Gastroesophageal sphincter (tissue), 4 donors: ENCODE measurements around the gene NBAS. TPM values are rescaled to one million over a fixed set of nuclear protein-coding genes. Genes with fewer than 3 reads are reported as not detected.
"Not testable (repeated sequence)": the region's sequence is repeated elsewhere in the genome, so short reads cannot be mapped to it uniquely, and the experiment has no call there.

Experiments used
- ATAC-seq: fragments of 150-250 bp; one replicate; pipeline ENCODE4 v1.9.1; 2016; ENCODE audit warnings: mild to moderate bottlenecking, moderate library complexity
- H3K27ac ChIP-seq, 4 donors: fragments of 200-600 bp; sonication (generic) in 3 of 4; 1 replicate in 3 of 4; 2 replicates in 1 of 4; pipeline ENCODE4 v1.5.1; 2016 to 2019
- H3K27me3 ChIP-seq: fragments of 200-600 bp; sonication (generic); one replicate; pipeline ENCODE4 v1.5.1; 2019
- H3K36me3 ChIP-seq, 2 donors: fragments of 200-600 bp; sonication (generic); one replicate each; pipeline ENCODE4 v1.5.1; 2019; ENCODE audit warnings: control low read depth in 1 of 2
- H3K4me1 ChIP-seq, 3 donors: fragments of 200-600 bp; sonication (generic); 1 replicate in 2 of 3; 2 replicates in 1 of 3; pipeline ENCODE4 v1.5.1; 2016 to 2019; ENCODE audit warnings: control low read depth in 2 of 3
- H3K4me3 ChIP-seq, 2 donors: fragments of 200-600 bp; sonication (generic); one replicate each; pipeline ENCODE4 v1.5.1; 2019; ENCODE audit warnings: mild to moderate bottlenecking in 1 of 2, moderate library complexity in 1 of 2
- H3K9me3 ChIP-seq, 3 donors: fragments of 200-600 bp; sonication (generic); one replicate each; pipeline ENCODE4 v1.5.1; 2017 to 2019; ENCODE audit warnings: control low read depth in 2 of 3
- CTCF ChIP-seq, 4 experiments: fragments of 200-600 bp in 2 of 4; fragments of 450-650 bp in 2 of 4; sonication (generic) in 1 of 4; IDR thresholded peaks; one replicate each; pipeline ENCODE4 v1.5.1; 2017 to 2019; ENCODE audit warnings: antibody characterized with exemption in 4 of 4, mild to moderate bottlenecking in 2 of 4, moderate library complexity in 2 of 4
- EP300 ChIP-seq: sonication (generic); formaldehyde crosslinking; IDR thresholded peaks from one replicate; pipeline ENCODE4 v1.6.1; 2017; ENCODE audit warnings: antibody characterized with exemption, mild to moderate bottlenecking
- POLR2A ChIP-seq, 2 donors: fragments of 450-650 bp; IDR thresholded peaks; one replicate each; pipeline ENCODE4 v1.6.1; 2017; ENCODE audit warnings: antibody characterized with exemption in 2 of 2, mild to moderate bottlenecking in 2 of 2, moderate library complexity in 1 of 2
- POLR2AphosphoS5 ChIP-seq: sonication (generic); formaldehyde crosslinking; IDR thresholded peaks from one replicate; pipeline ENCODE4 v1.6.1; 2017; ENCODE audit warnings: antibody characterized with exemption
- WGBS, 2 donors: methylation state at CpG; one replicate each; pipeline ENCODE4 v1.1.5; 2018; ENCODE audit warnings: low coverage in 1 of 2; 5-methylcytosine and 5-hydroxymethylcytosine counted together
- total RNA-seq, 4 donors: library from RNA; depleted of rRNA; stranded (reverse); fragments of >200 nt; gene quantifications; one replicate each; pipeline ENCODE4 v1.1.0, GENCODE V29; 2016

Gene NBAS
- total RNA-seq, 4 donors from 2014 or later: 34.9 to 50.9 (median 40.4) TPM

- no peaks in the 10 kb centered on the region for H3K4me1 ChIP-seq
- H3K27ac ChIP-seq: no peak overlapping the region
- 97% methylated on average over 3 of the region's 3 CpGs; no CpG with 5 or more reads in 1 of the 2 donors for WGBS, 2 donors
- no peak for TF ChIP-seq EP300
- no peak for TF ChIP-seq POLR2A (IDR thresholded peaks at IDR 0.05)
- no peak for TF ChIP-seq CTCF (IDR thresholded peaks at IDR 0.05)
- TF ChIP-seq POLR2AphosphoS5: no peak
- no peak overlapping the region for H3K4me3 ChIP-seq
- H3K36me3 ChIP-seq: no peaks in the 10 kb centered on the region
- H3K9me3 ChIP-seq: peaks cover 0 to 13% (median 0%) of the 10 kb centered on the region in 3 donors
- H3K27me3 ChIP-seq: no peaks in the 10 kb centered on the region
- ATAC-seq: no peak
Measured at GRCh38 chr2:15260196-15260595, 300.9 kb downstream of the NBAS start.

DNA sequence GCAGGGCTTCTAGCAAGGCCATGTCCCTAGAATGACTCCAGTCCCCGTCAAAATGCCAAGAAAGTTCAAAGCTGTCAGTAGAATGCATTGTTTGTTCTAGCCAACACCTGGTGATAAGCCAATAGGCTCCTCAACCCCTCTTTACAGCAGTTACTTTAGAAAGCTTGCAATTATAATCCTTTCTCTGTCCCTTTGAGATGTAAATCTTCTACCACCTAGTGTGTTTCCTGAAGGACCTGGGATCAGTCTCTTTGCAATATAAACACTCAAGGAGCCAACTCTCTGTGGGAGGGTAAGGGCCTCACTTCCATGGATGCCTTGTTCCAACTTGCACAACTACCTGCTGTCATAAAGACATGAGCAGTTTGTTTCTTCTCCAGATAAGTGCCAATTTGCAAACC, 301.8 kb downstream of the NBAS start:
- no peaks in the 10 kb centered on the region for H3K36me3 ChIP-seq
- no peak for TF ChIP-seq POLR2A (IDR thresholded peaks at IDR 0.05)
- TF ChIP-seq EP300: no peak
- no peak for TF ChIP-seq CTCF (IDR thresholded peaks at IDR 0.05)
- TF ChIP-seq POLR2AphosphoS5: no peak
- H3K27me3 ChIP-seq: no peaks in the 10 kb centered on the region
- no peak overlapping the region for H3K27ac ChIP-seq
- ATAC-seq: no peak
- H3K9me3 ChIP-seq: peaks cover 0 to 13% (median 0%) of the 10 kb centered on the region in 3 donors
- H3K4me1 ChIP-seq: no peaks in the 10 kb centered on the region
- WGBS, 2 donors: 30 to 89% methylated on average over 1 of the region's 1 CpG
- H3K4me3 ChIP-seq: no peak overlapping the region

DNA sequence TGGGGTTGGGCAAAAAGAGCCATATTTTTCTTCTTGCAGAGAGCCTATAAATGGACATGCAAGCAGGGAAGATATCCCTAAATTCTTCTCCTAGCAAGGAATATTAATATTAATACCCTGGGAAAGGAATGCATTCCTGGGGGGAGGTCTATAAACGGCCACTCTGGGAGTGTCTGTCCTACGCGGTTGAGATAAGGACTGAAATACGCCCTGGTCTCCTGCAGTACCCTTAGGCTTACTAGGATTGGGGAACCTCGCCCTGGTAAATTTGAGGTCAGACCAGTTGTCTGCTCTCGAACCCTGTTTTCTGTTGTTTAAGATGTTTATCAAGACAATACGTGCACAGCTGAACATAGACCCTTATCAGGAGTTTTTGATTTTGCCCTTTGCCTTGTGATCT, 302.7 kb downstream of the NBAS start:
- peaks cover 0 to 13% (median 0%) of the 10 kb centered on the region in 3 donors for H3K9me3 ChIP-seq
- not testable (repeated sequence) for H3K36me3 ChIP-seq, H3K27me3 ChIP-seq, H3K4me1 ChIP-seq, H3K27ac ChIP-seq, ATAC-seq, H3K4me3 ChIP-seq
- 95 to 96% methylated on average over 6 to 7 of the region's 7 CpGs for WGBS, 2 donors

DNA sequence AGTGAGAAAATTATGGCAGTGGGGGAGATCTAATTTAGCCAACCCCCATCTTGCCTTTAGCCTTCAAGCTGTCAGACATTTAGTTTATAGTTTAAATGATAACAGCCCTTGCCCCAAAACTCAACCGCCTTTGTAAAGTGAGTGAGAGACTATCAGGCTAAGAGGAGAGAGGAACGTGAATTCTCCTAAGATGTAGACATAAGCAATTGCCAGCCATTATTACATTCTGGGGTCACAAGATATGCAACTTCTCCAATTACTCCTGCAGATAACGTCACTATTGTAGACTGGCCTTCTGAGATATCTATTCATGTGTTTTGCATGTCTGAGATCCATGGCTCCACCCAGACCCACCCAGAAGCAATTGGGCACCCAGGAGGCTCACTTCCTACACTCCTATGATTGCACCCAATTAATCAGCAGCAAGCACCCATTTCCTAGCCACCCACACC, 307.3 kb downstream of the NBAS start:
- TF ChIP-seq POLR2AphosphoS5: no peak
- TF ChIP-seq CTCF (IDR thresholded peaks at IDR 0.05): no peak
- TF ChIP-seq EP300: no peak
- no peak for TF ChIP-seq POLR2A (IDR thresholded peaks at IDR 0.05)
- no peak for ATAC-seq
- H3K9me3 ChIP-seq: peaks cover 0 to 22% (median 0%) of the 10 kb centered on the region in 3 donors
- no peaks in the 10 kb centered on the region for H3K4me1 ChIP-seq
- H3K27me3 ChIP-seq: no peaks in the 10 kb centered on the region
- H3K36me3 ChIP-seq: peaks cover 0 to 13% of the 10 kb centered on the region in 2 donors
- WGBS, 2 donors: 73 to 89% methylated on average over 2 to 3 of the region's 3 CpGs
- H3K27ac ChIP-seq: no peak overlapping the region
- H3K4me3 ChIP-seq: no peak overlapping the region

DNA sequence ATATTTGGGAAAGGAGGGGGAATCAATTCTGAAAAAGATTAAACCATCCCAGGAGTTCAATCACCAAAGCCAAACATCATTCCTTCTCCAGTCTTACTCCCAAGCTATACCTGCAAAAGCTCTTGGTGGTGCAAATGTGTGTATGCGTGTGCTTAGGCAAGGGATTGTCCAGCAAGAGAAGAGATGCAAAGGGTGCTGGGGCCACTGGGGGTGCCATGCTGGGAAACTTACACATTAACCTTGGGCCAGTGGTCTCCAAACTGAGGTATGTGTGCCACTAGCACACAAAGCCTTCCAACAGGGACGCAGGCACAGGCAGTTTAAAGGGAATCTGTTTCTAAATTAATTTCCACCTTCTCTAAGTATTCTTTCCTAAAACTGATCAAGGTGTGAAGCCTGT, 307.9 kb downstream of the NBAS start:
- 94 to 100% methylated on average over 1 to 2 of the region's 2 CpGs for WGBS, 2 donors
- H3K27ac ChIP-seq: no peak overlapping the region
- no peaks in the 10 kb centered on the region for H3K27me3 ChIP-seq
- H3K36me3 ChIP-seq: peaks cover 0 to 13% of the 10 kb centered on the region in 2 donors
- no peak for TF ChIP-seq CTCF (IDR thresholded peaks at IDR 0.05)
- no peak overlapping the region for H3K4me3 ChIP-seq
- H3K9me3 ChIP-seq: peaks cover 0 to 17% (median 0%) of the 10 kb centered on the region in 3 donors
- ATAC-seq: no peak
- no peaks in the 10 kb centered on the region for H3K4me1 ChIP-seq
